GM21367 (cell line): ENCODE measurements around the gene SLC22A31.
"Not testable (repeated sequence)": the region's sequence is repeated elsewhere in the genome, so short reads cannot be mapped to it uniquely, and the experiment has no call there.

Source experiments
- ATAC-seq: cut with Tn5 transposase; IDR thresholded peaks from one replicate; pipeline ENCODE4 v1.9.1; 2021; ENCODE audit not compliant: unreplicated experiment

The SLC22A31 gene

GRCh38 chr16:89193576-89194293, 6.6 kb downstream of the SLC22A31 start:
- ATAC-seq, result no peak

GRCh38 chr16:89192956-89193575, 7.3 kb downstream of the SLC22A31 start:
- ATAC-seq, result no peak

GRCh38 chr16:89192186-89192955, 8.0 kb downstream of the SLC22A31 start:
- not testable (repeated sequence) for ATAC-seq

- no peak for ATAC-seq
Observed at GRCh38 chr16:89191901-89192185, 8.5 kb downstream of the SLC22A31 start.

GRCh38 chr16:89191033-89191900, 9.1 kb downstream of the SLC22A31 start:
- ATAC-seq, result no peak

GRCh38 chr16:89190150-89190958, 10.0 kb downstream of the SLC22A31 start:
- no peak for ATAC-seq

- no peak for ATAC-seq
Observed at GRCh38 chr16:89189358-89190025, 10.8 kb downstream of the SLC22A31 start.

GRCh38 chr16:89188471-89189357, 11.6 kb downstream of the SLC22A31 start:
- not testable (repeated sequence) for ATAC-seq

- no peak for ATAC-seq
Observed at GRCh38 chr16:89187770-89188392, 12.5 kb downstream of the SLC22A31 start.

GRCh38 chr16:89187032-89187769, 13.1 kb downstream of the SLC22A31 start:
- ATAC-seq, result no peak

GRCh38 chr16:89186593-89187031, 13.7 kb downstream of the SLC22A31 start:
- ATAC-seq, result not testable (repeated sequence)

GRCh38 chr16:89185887-89186592, 14.3 kb downstream of the SLC22A31 start:
- not testable (repeated sequence) for ATAC-seq

- no peak for ATAC-seq
Observed at GRCh38 chr16:89184933-89185794, 15.2 kb downstream of the SLC22A31 start.

GRCh38 chr16:89184677-89184932, 15.7 kb downstream of the SLC22A31 start:
- no peak for ATAC-seq

GRCh38 chr16:89183975-89184676, 16.2 kb downstream of the SLC22A31 start:
- ATAC-seq, result no peak

- no peak for ATAC-seq
Observed at GRCh38 chr16:89183463-89183862, 16.9 kb downstream of the SLC22A31 start.
